HEK293 (cell line): Measurements from ENCODE around the gene GDA.

Source experiments
- CTCF ChIA-PET: fragments of 350-600 bp; formaldehyde crosslinking; extraction: SDS; loops from one replicate; lab custom pipeline; 2021; ENCODE audit warnings: antibody characterized with exemption; lab: Yijun Ruan, JAX
- POLR2A ChIA-PET: fragments of 300-600 bp; formaldehyde crosslinking; extraction: SDS; loops from one replicate; lab custom pipeline; 2020; ENCODE audit warnings: antibody characterized with exemption, inconsistent platforms; lab: Yijun Ruan, JAX
- H3K27ac ChIP-seq: fragments of 200-500 bp; sonication (Bioruptor generic); 2 replicates; pipeline ENCODE4 v1.5.1; 2014; ENCODE audit warnings: low read depth, low read length, control low read depth, inconsistent platforms; ENCODE audit errors: extremely low read depth
- H3K36me3 ChIP-seq, 2 experiments: fragments of 200-500 bp in 1 of 2; sonication (Bioruptor generic) in 1 of 2; 1 replicate in 1 of 2; 2 replicates in 1 of 2; pipeline ENCODE4 v1.5.1; 2014 to 2017; ENCODE audit warnings: inconsistent platforms in 2 of 2, low read length in 2 of 2; ENCODE audit not compliant: control insufficient read depth in 2 of 2, insufficient read depth in 1 of 2
- H3K4me1 ChIP-seq: fragments of 200-500 bp; sonication (Bioruptor generic); 2 replicates; pipeline ENCODE4 v1.5.1; 2014; ENCODE audit warnings: mild to moderate bottlenecking, low read length, inconsistent platforms; ENCODE audit not compliant: control insufficient read depth, insufficient read depth
- H3K4me3 ChIP-seq: 2 replicates; pipeline ENCODE4 v1.5.1; 2011; ENCODE audit warnings: low read depth, mild to moderate bottlenecking, control low read depth, low read length, moderate library complexity
- H3K9me3 ChIP-seq: fragments of 200-500 bp; sonication (Bioruptor generic); 2 replicates; pipeline ENCODE4 v1.5.1; 2014; ENCODE audit warnings: low read depth, low read length, inconsistent platforms; ENCODE audit not compliant: control insufficient read depth, insufficient read depth
- HOXD13 ChIP-seq: sonication (generic); formaldehyde crosslinking; IDR thresholded peaks from 2 replicates; pipeline ENCODE4 v1.8.0; 2022; ENCODE audit warnings: missing genetic modification reagents, borderline replicate concordance
- KLF9 ChIP-seq: fragments of 450-650 bp; formaldehyde crosslinking; IDR thresholded peaks from 2 replicates; pipeline ENCODE4 v1.5.1; 2016; ENCODE audit warnings: missing biosample characterization, missing genetic modification characterization, low read depth
- PRDM1 ChIP-seq: fragments of 450-650 bp; formaldehyde crosslinking; IDR thresholded peaks from 2 replicates; pipeline ENCODE4; 2016; ENCODE audit warnings: missing biosample characterization, missing genetic modification characterization
- REPIN1 ChIP-seq: fragments of 450-650 bp; formaldehyde crosslinking; IDR thresholded peaks from 2 replicates; pipeline ENCODE4 v1.5.1; 2017; ENCODE audit warnings: missing biosample characterization, missing genetic modification characterization, low read depth
- REST ChIP-seq: fragments of 450-650 bp; formaldehyde crosslinking; IDR thresholded peaks from 2 replicates; pipeline ENCODE4 v1.5.1; 2016; ENCODE audit warnings: missing biosample characterization, missing genetic modification characterization
- SCRT2 ChIP-seq: fragments of 450-650 bp; formaldehyde crosslinking; IDR thresholded peaks from 2 replicates; pipeline ENCODE4 v1.5.1; 2016; ENCODE audit warnings: missing biosample characterization, missing genetic modification characterization
- TCF7L2 ChIP-seq: IDR thresholded peaks from 2 replicates; pipeline ENCODE4 v1.6.1; 2011; ENCODE audit warnings: low read depth, mild to moderate bottlenecking, inconsistent platforms, low read length, moderate library complexity, borderline replicate concordance
- WT1 ChIP-seq: fragments of 450-650 bp; formaldehyde crosslinking; IDR thresholded peaks from 2 replicates; pipeline ENCODE4 v1.5.1; 2016; ENCODE audit warnings: missing biosample characterization, missing genetic modification characterization
- ZBTB8A ChIP-seq: fragments of 450-650 bp; formaldehyde crosslinking; IDR thresholded peaks from 2 replicates; pipeline ENCODE4 v1.5.1; 2016; ENCODE audit warnings: missing biosample characterization, missing genetic modification characterization
- ZNF133 ChIP-seq: fragments of 450-650 bp; formaldehyde crosslinking; IDR thresholded peaks from 2 replicates; pipeline ENCODE4 v1.5.1; 2016; ENCODE audit warnings: missing biosample characterization, missing genetic modification characterization
- ZNF140 ChIP-seq: fragments of 450-650 bp; formaldehyde crosslinking; IDR thresholded peaks from 2 replicates; pipeline ENCODE4 v1.5.1; 2016; ENCODE audit warnings: missing biosample characterization, missing genetic modification characterization
- ZNF19 ChIP-seq: fragments of 450-650 bp; formaldehyde crosslinking; IDR thresholded peaks from 2 replicates; pipeline ENCODE4; 2016; ENCODE audit warnings: missing biosample characterization, missing genetic modification characterization, low read depth
- ZNF24 ChIP-seq: fragments of 450-650 bp; formaldehyde crosslinking; IDR thresholded peaks from 2 replicates; pipeline ENCODE4 v1.5.1; 2016; ENCODE audit warnings: missing biosample characterization, missing genetic modification characterization
- ZNF248 ChIP-seq: fragments of 450-650 bp; formaldehyde crosslinking; IDR thresholded peaks from 2 replicates; pipeline ENCODE4 v1.5.1; 2017; ENCODE audit warnings: missing biosample characterization, missing genetic modification characterization
- ZNF266 ChIP-seq: fragments of 450-650 bp; formaldehyde crosslinking; IDR thresholded peaks from 2 replicates; pipeline ENCODE4 v1.5.1; 2016; ENCODE audit warnings: missing biosample characterization, missing genetic modification characterization, low read depth
- ZNF37A ChIP-seq: fragments of 450-650 bp; IDR thresholded peaks from 2 replicates; pipeline ENCODE4 v1.5.1; 2018; ENCODE audit warnings: missing biosample characterization, missing genetic modification characterization
- ZNF423 ChIP-seq: fragments of 450-650 bp; formaldehyde crosslinking; IDR thresholded peaks from 2 replicates; pipeline ENCODE4 v1.5.1; 2016; ENCODE audit warnings: missing biosample characterization, missing genetic modification characterization
- ZNF513 ChIP-seq: fragments of 450-650 bp; IDR thresholded peaks from 2 replicates; pipeline ENCODE4 v1.5.1; 2018; ENCODE audit warnings: missing biosample characterization, missing genetic modification characterization
- ZNF610 ChIP-seq: fragments of 450-650 bp; formaldehyde crosslinking; IDR thresholded peaks from 2 replicates; pipeline ENCODE4 v1.5.1; 2016; ENCODE audit warnings: missing biosample characterization, missing genetic modification characterization, borderline replicate concordance
- ZNF658 ChIP-seq: fragments of 450-650 bp; formaldehyde crosslinking; IDR thresholded peaks from 2 replicates; pipeline ENCODE4; 2016; ENCODE audit warnings: missing biosample characterization, missing genetic modification characterization
- ZNF747 ChIP-seq: fragments of 450-650 bp; formaldehyde crosslinking; IDR thresholded peaks from 2 replicates; pipeline ENCODE4 v1.5.1; 2016; ENCODE audit warnings: missing biosample characterization, missing genetic modification characterization
- ZNF768 ChIP-seq: fragments of 450-650 bp; formaldehyde crosslinking; IDR thresholded peaks from 2 replicates; pipeline ENCODE4 v1.5.1; 2018; ENCODE audit warnings: missing biosample characterization, mild to moderate bottlenecking, missing genetic modification characterization
- TF ChIP-seq, protein P1 (sequence below): fragments of 450-650 bp; formaldehyde crosslinking; IDR thresholded peaks from 2 replicates; pipeline ENCODE4 v1.5.1; 2017; ENCODE audit warnings: missing biosample characterization, missing genetic modification characterization
- TF ChIP-seq, protein P2 (sequence below): fragments of 450-650 bp; formaldehyde crosslinking; IDR thresholded peaks from 2 replicates; pipeline ENCODE4 v1.5.1; 2017; ENCODE audit warnings: missing biosample characterization, missing genetic modification characterization

Gene GDA

GRCh38 chr9:72144756-72145492, 4.3 kb upstream of the GDA start:
- POLR2A ChIA-PET: no interaction called here
- no peaks in the 10 kb centered on the region for H3K9me3 ChIP-seq
- H3K27ac ChIP-seq: no peak overlapping the region
- CTCF ChIA-PET: interaction anchor here (0.6 kb wide), 1 partner anchor 123 kb away, joined by 3 read pairs; no protein-coding TSS in a partner anchor
- no peaks in the 10 kb centered on the region for H3K4me1 ChIP-seq
- H3K4me3 ChIP-seq: no peak overlapping the region
- no peaks in the 10 kb centered on the region for H3K36me3 ChIP-seq
- TF ChIP-seq ZNF768 (tag by site-specific recombination): no peak
- no peak for TF ChIP-seq PRDM1 (tag by site-specific recombination)
- TF ChIP-seq HOXD13 (CRISPR knock-in tag): no peak
- TF ChIP-seq ZNF423 (tag by site-specific recombination): no peak

DNA sequence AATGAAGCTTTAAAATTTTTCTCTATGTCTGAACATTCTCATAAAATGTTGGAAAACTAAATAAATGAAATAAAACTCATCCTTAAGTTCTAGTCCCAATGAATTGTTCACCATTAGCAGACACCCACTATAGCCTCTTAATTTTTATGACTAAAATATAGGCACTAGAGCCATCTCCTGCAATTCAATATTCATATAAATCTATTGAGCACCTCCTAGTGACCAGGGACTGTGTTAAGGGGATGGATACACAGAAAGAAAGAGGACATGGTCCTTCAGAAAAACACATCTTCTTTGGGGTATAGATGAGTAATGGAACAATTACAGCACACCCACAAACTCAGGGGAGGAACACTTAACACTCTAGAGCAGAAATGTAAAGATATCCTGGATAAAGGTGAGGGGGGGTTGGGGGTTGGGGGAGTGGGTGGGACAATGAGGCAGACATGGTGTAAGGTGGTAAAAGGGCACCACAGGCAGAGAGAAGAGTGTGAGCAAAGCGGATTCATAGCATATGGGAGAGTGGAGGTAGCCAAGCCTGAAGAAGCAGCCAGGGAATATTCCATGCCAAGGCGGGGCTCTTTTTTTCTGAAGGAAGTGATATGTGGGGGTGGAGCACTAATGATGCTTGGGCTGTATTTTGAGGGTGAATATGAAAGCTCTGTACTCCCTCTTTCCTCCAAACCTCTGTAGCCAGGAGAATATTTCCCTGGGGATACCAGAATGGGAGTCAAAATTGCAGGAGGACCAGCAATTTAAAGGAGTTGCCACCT, 3.3 kb upstream of the GDA start:
- Histone ChIP-seq H3K4me3 (no peak overlapping the region), H3K36me3 (no peaks in the 10 kb centered on the region), H3K9me3 (no peaks in the 10 kb centered on the region), H3K4me1 (no peaks in the 10 kb centered on the region), H3K27ac (no peak overlapping the region)
- no peak for TF ChIP-seq ZBTB8A
- no peak for TF ChIP-seq ZNF610 (tag by site-specific recombination)
- TF ChIP-seq ZNF658 (tag by site-specific recombination): no peak
- TF ChIP-seq, protein P1, sequence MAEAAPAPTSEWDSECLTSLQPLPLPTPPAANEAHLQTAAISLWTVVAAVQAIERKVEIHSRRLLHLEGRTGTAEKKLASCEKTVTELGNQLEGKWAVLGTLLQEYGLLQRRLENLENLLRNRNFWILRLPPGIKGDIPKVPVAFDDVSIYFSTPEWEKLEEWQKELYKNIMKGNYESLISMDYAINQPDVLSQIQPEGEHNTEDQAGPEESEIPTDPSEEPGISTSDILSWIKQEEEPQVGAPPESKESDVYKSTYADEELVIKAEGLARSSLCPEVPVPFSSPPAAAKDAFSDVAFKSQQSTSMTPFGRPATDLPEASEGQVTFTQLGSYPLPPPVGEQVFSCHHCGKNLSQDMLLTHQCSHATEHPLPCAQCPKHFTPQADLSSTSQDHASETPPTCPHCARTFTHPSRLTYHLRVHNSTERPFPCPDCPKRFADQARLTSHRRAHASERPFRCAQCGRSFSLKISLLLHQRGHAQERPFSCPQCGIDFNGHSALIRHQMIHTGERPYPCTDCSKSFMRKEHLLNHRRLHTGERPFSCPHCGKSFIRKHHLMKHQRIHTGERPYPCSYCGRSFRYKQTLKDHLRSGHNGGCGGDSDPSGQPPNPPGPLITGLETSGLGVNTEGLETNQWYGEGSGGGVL (tag by site-specific recombination): no peak
- no peak for TF ChIP-seq TCF7L2
- TF ChIP-seq ZNF24 (tag by site-specific recombination): no peak
- TF ChIP-seq ZNF747 (tag by site-specific recombination): no peak
- TF ChIP-seq ZNF37A (tag by site-specific recombination): no peak
- no peak for TF ChIP-seq ZNF19 (tag by site-specific recombination)
- TF ChIP-seq ZNF133 (tag by site-specific recombination): no peak
- no peak for TF ChIP-seq SCRT2
- TF ChIP-seq, protein P2, sequence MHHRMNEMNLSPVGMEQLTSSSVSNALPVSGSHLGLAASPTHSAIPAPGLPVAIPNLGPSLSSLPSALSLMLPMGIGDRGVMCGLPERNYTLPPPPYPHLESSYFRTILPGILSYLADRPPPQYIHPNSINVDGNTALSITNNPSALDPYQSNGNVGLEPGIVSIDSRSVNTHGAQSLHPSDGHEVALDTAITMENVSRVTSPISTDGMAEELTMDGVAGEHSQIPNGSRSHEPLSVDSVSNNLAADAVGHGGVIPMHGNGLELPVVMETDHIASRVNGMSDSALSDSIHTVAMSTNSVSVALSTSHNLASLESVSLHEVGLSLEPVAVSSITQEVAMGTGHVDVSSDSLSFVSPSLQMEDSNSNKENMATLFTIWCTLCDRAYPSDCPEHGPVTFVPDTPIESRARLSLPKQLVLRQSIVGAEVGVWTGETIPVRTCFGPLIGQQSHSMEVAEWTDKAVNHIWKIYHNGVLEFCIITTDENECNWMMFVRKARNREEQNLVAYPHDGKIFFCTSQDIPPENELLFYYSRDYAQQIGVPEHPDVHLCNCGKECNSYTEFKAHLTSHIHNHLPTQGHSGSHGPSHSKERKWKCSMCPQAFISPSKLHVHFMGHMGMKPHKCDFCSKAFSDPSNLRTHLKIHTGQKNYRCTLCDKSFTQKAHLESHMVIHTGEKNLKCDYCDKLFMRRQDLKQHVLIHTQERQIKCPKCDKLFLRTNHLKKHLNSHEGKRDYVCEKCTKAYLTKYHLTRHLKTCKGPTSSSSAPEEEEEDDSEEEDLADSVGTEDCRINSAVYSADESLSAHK (tag by site-specific recombination): no peak
- no peak for TF ChIP-seq ZNF140 (tag by site-specific recombination)
- TF ChIP-seq REST: no peak
- no peak for TF ChIP-seq ZNF266 (tag by site-specific recombination)
- no peak for TF ChIP-seq REPIN1 (tag by site-specific recombination)
- no peak for TF ChIP-seq ZNF513 (tag by site-specific recombination)
- TF ChIP-seq WT1 (tag by site-specific recombination): no peak
- no peak for TF ChIP-seq ZNF248 (tag by site-specific recombination)
- no peak for TF ChIP-seq KLF9 (tag by site-specific recombination)
- ChIA-PET CTCF (interaction anchor here (0.6 kb wide), 1 partner anchor 16 kb away, joined by 3 read pairs; no protein-coding TSS in a partner anchor), POLR2A (no interaction called here)
